HG03342 (cell line): Measurements from ENCODE around the gene CABP4.
A peak's percentile ranks its signal among the peaks of the same experiment; 100 is the strongest.
"Not testable (repeated sequence)": the region's sequence is repeated elsewhere in the genome, so short reads cannot be mapped to it uniquely, and the experiment has no call there.

Experiments
- ATAC-seq: cut with Tn5 transposase; IDR thresholded peaks from one replicate; pipeline ENCODE4 v1.9.1; 2021; ENCODE audit warnings: mild to moderate bottlenecking, moderate library complexity; ENCODE audit not compliant: unreplicated experiment

The CABP4 gene

GRCh38 chr11:67418476-67419281 lies 36.5 kb upstream of the CABP4 start:
- ATAC-seq: no peak

- no peak for ATAC-seq
Observed at GRCh38 chr11:67419325-67420049, 35.7 kb upstream of the CABP4 start.

- ATAC-seq: no peak
Observed at GRCh38 chr11:67420147-67420645, 35.0 kb upstream of the CABP4 start.

GRCh38 chr11:67420646-67421429 lies 34.3 kb upstream of the CABP4 start:
- ATAC-seq: peak; percentile 83

- ATAC-seq: no peak
Observed at GRCh38 chr11:67421430-67422031, 33.6 kb upstream of the CABP4 start.

- no peak for ATAC-seq
Observed at GRCh38 chr11:67422891-67423290, 32.3 kb upstream of the CABP4 start.

- ATAC-seq: no peak
Observed at GRCh38 chr11:67423466-67423865, 31.7 kb upstream of the CABP4 start.

- no peak for ATAC-seq
Observed at GRCh38 chr11:67423891-67424613, 31.1 kb upstream of the CABP4 start.

GRCh38 chr11:67427364-67427859 lies 27.7 kb upstream of the CABP4 start:
- not testable (repeated sequence) for ATAC-seq

- peak; percentile 72 for ATAC-seq
Observed at GRCh38 chr11:67428052-67429001, 26.8 kb upstream of the CABP4 start, which contains the start of gene RPS6KB2. TSS of gene RPS6KB2 (plus strand) at chr11:67428494. CDS start at chr11:67428546, 52 bp downstream.

- no peak for ATAC-seq
Observed at GRCh38 chr11:67429038-67429668, 26.0 kb upstream of the CABP4 start.

- no peak for ATAC-seq
Observed at GRCh38 chr11:67429722-67430121, 25.4 kb upstream of the CABP4 start.

GRCh38 chr11:67431346-67432249 lies 23.6 kb upstream of the CABP4 start:
- no peak for ATAC-seq

- no peak for ATAC-seq
Observed at GRCh38 chr11:67432655-67433349, 22.4 kb upstream of the CABP4 start.

- no peak for ATAC-seq
Observed at GRCh38 chr11:67433536-67434394, 21.4 kb upstream of the CABP4 start.

GRCh38 chr11:67434395-67434881 lies 20.7 kb upstream of the CABP4 start:
- ATAC-seq: no peak
